22Rv1 (cell line): ENCODE data around the gene RASSF7.

ENCODE experiments used
- ZFX ChIP-seq: fragments of 450-650 bp; IDR thresholded peaks from 2 replicates; pipeline ENCODE4 v1.6.1; 2017; ENCODE audit warnings: antibody characterized with exemption, borderline replicate concordance
- TF ChIP-seq, protein P1 (sequence below): fragments of 450-650 bp; IDR thresholded peaks from 2 replicates; pipeline ENCODE4 v1.5.1; 2017; ENCODE audit warnings: mild to moderate bottlenecking

DNA sequence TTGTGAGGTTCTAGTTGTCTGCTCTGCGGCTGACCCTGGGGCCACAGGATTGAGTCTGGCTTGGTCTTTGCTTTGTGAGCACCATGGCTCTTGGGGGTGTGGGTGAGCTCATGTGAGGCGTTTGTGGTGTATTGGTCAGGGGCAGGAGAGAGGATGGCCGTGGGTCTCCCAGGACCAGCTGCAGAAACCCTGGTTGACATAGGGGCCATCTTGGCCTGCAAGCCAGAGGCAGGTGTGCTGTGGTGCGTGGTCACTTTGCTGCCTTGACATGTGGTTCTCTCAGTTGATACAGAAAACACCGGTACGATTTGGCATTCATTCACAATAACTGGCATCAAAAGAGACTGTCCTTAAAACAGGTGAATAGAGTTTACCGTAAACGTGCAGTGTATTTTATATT is 26.8 kb downstream of the RASSF7 start:
- TF ChIP-seq, protein P1, sequence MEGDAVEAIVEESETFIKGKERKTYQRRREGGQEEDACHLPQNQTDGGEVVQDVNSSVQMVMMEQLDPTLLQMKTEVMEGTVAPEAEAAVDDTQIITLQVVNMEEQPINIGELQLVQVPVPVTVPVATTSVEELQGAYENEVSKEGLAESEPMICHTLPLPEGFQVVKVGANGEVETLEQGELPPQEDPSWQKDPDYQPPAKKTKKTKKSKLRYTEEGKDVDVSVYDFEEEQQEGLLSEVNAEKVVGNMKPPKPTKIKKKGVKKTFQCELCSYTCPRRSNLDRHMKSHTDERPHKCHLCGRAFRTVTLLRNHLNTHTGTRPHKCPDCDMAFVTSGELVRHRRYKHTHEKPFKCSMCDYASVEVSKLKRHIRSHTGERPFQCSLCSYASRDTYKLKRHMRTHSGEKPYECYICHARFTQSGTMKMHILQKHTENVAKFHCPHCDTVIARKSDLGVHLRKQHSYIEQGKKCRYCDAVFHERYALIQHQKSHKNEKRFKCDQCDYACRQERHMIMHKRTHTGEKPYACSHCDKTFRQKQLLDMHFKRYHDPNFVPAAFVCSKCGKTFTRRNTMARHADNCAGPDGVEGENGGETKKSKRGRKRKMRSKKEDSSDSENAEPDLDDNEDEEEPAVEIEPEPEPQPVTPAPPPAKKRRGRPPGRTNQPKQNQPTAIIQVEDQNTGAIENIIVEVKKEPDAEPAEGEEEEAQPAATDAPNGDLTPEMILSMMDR: no peak
- TF ChIP-seq ZFX: no peak
